Neuronal stem cell (in vitro differentiated cells): Measurements from ENCODE around the gene HNRNPA2B1.

ENCODE experiments used
- DNase-seq: peaks from one replicate; pipeline ENCODE4 v3.0.0-alpha.2; 2013; ENCODE audit warnings: low spot score
- H2AFZ ChIP-seq: one replicate; pipeline ENCODE4 v1.6.1; 2013; ENCODE audit warnings: mild to moderate bottlenecking, low read length, inconsistent platforms
- H2AK5ac ChIP-seq: 2 replicates; pipeline ENCODE4 v1.6.1; 2013; ENCODE audit warnings: low read depth, mild to moderate bottlenecking, inconsistent platforms, low read length, moderate library complexity, mixed read lengths
- H2BK120ac ChIP-seq: 2 replicates; pipeline ENCODE4 v1.6.1; 2013; ENCODE audit warnings: low read depth, mild to moderate bottlenecking, inconsistent platforms, low read length, moderate library complexity, mixed read lengths
- H2BK12ac ChIP-seq: one replicate; pipeline ENCODE4 v1.6.1; 2013; ENCODE audit warnings: low read length, inconsistent platforms
- H2BK15ac ChIP-seq: 2 replicates; pipeline ENCODE4 v1.6.1; 2013; ENCODE audit warnings: mild to moderate bottlenecking, low read length, inconsistent platforms, mixed read lengths
- H2BK5ac ChIP-seq: one replicate; pipeline ENCODE4 v1.6.1; 2013; ENCODE audit warnings: inconsistent platforms, mild to moderate bottlenecking, low read length, moderate library complexity
- H3K14ac ChIP-seq: one replicate; pipeline ENCODE4 v1.6.1; 2013; ENCODE audit warnings: low read length, inconsistent platforms
- H3K18ac ChIP-seq: 2 replicates; pipeline ENCODE4 v1.6.1; 2013; ENCODE audit warnings: low read length, inconsistent platforms
- H3K23ac ChIP-seq: 2 replicates; pipeline ENCODE4 v1.6.1; 2013; ENCODE audit warnings: low read depth, mild to moderate bottlenecking, mixed read lengths, low read length, inconsistent platforms; ENCODE audit not compliant: poor library complexity
- H3K27ac ChIP-seq: replicated peaks from 3 replicates; pipeline ENCODE4 v1.5.1; 2013; ENCODE audit warnings: low read length, inconsistent platforms
- H3K27me3 ChIP-seq, 3 experiments: 2 replicates each; pipeline ENCODE4 v1.6.1; 2013; ENCODE audit warnings: low read length in 3 of 3, mild to moderate bottlenecking in 2 of 3, inconsistent platforms in 1 of 3, low read depth in 1 of 3, mixed read lengths in 1 of 3, moderate library complexity in 1 of 3; ENCODE audit not compliant: control insufficient read depth in 3 of 3, insufficient read depth in 3 of 3
- H3K36me3 ChIP-seq, 2 donors: replicated peaks in 1 of 2; 2 replicates each; pipeline ENCODE4 v1.6.1; 2013; ENCODE audit warnings: low read length in 2 of 2; ENCODE audit not compliant: control insufficient read depth in 2 of 2, insufficient read depth in 2 of 2
- H3K4ac ChIP-seq: 2 replicates; pipeline ENCODE4 v1.6.1; 2013; ENCODE audit warnings: inconsistent platforms, mild to moderate bottlenecking, low read length, moderate library complexity
- H3K4me1 ChIP-seq, 2 donors: 1 replicate in 1 of 2; 2 replicates in 1 of 2; pipeline ENCODE4 v1.6.1; 2013; ENCODE audit warnings: low read length in 2 of 2, low read depth in 1 of 2; ENCODE audit not compliant: control insufficient read depth in 2 of 2, insufficient read depth in 1 of 2
- H3K4me2 ChIP-seq: one replicate; pipeline ENCODE4 v1.6.1; 2013; ENCODE audit warnings: mild to moderate bottlenecking, low read length, inconsistent platforms; ENCODE audit not compliant: insufficient read depth, poor library complexity, severe bottlenecking
- H3K4me3 ChIP-seq, 2 donors: 2 replicates each; pipeline ENCODE4 v1.5.1; 2013; ENCODE audit warnings: low read length in 2 of 2, mild to moderate bottlenecking in 2 of 2, inconsistent platforms in 1 of 2, moderate library complexity in 1 of 2
- H3K79me1 ChIP-seq: one replicate; pipeline ENCODE4 v1.6.1; 2013; ENCODE audit warnings: low read depth, mild to moderate bottlenecking, inconsistent platforms, low read length, moderate library complexity
- H3K9ac ChIP-seq: one replicate; pipeline ENCODE4 v1.6.1; 2013; ENCODE audit warnings: mild to moderate bottlenecking, low read depth, low read length, inconsistent platforms; ENCODE audit not compliant: poor library complexity
- H3K9me3 ChIP-seq, 2 donors: replicated peaks in 1 of 2; 2 replicates each; pipeline versions ENCODE3 to v1.6.1; 2013; ENCODE audit warnings: low read length in 2 of 2, mild to moderate bottlenecking in 2 of 2, inconsistent platforms in 1 of 2, low read depth in 1 of 2, mixed read lengths in 1 of 2, moderate library complexity in 1 of 2; ENCODE audit not compliant: control insufficient read depth in 2 of 2, insufficient read depth in 1 of 2
- H4K8ac ChIP-seq: one replicate; pipeline ENCODE4 v1.6.1; 2013; ENCODE audit warnings: low read depth, mild to moderate bottlenecking, inconsistent platforms, low read length, moderate library complexity
- H4K91ac ChIP-seq: one replicate; pipeline ENCODE4 v1.6.1; 2013; ENCODE audit warnings: low read length, low read depth, mild to moderate bottlenecking, inconsistent platforms; ENCODE audit not compliant: poor library complexity
- WGBS, 2 donors: extraction: QIAGEN DNeasy Blood & Tissue Kit; methylation state at CpG; one replicate each; pipeline ENCODE4 v1.1.7; 2013; ENCODE audit warnings: missing lambda C conversion rate in 2 of 2, mixed read lengths in 1 of 2; ENCODE audit not compliant: insufficient read length in 2 of 2, insufficient replicate concordance in 1 of 2; ENCODE audit errors: extremely low coverage in 2 of 2; 5-methylcytosine and 5-hydroxymethylcytosine counted together

Gene HNRNPA2B1

DNA sequence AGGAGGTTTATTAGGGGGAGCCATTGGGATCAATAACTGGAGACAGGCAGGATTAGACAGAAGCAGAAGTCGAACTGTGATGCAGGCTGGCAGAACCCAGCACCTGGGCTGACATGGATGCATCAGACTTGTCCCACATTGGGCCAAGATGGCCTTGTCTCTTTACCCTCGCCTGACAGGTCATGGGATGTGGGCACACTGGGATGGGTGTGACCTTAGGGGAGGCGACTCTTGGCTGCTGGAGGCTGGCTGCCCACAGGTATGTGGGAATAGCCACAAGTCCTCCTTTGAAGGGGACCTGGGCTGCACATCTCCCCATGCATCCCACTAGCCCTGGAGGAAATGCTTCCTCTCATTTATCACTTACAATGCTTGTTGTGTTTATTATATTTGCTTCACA lies 31.3 kb downstream of the HNRNPA2B1 start:
- no peaks in the 10 kb centered on the region for H3K27me3 ChIP-seq
- H4K8ac ChIP-seq, result no peak overlapping the region
- H3K4ac ChIP-seq, result no peak overlapping the region
- no peak for DNase-seq
- WGBS, 2 donors, result no CpG with 5 or more reads among the region's 3 CpGs
- H3K79me1 ChIP-seq, result no peaks in the 10 kb centered on the region
- H3K23ac ChIP-seq, result peak overlapping the region; percentile 65
- H3K18ac ChIP-seq, result no peak overlapping the region
- no peak overlapping the region for H3K4me3 ChIP-seq
- peak overlapping the region; percentile 37 for H2AK5ac ChIP-seq
- no peak overlapping the region for H4K91ac ChIP-seq
- no peak overlapping the region for H3K14ac ChIP-seq
- peaks cover 0 to 2% of the 10 kb centered on the region in 2 donors for H3K4me1 ChIP-seq
- no peak overlapping the region for H2BK5ac ChIP-seq
- H3K9me3 ChIP-seq, result no peaks in the 10 kb centered on the region
- H2BK15ac ChIP-seq, result no peak overlapping the region
- H2BK12ac ChIP-seq, result no peak overlapping the region
- H3K9ac ChIP-seq, result no peak overlapping the region
- H2AFZ ChIP-seq, result no peak overlapping the region
- H3K36me3 ChIP-seq, result no peaks in the 10 kb centered on the region
- H3K4me2 ChIP-seq, result no peak overlapping the region
- H3K27ac ChIP-seq, result no peak overlapping the region
- H2BK120ac ChIP-seq, result no peak overlapping the region

DNA sequence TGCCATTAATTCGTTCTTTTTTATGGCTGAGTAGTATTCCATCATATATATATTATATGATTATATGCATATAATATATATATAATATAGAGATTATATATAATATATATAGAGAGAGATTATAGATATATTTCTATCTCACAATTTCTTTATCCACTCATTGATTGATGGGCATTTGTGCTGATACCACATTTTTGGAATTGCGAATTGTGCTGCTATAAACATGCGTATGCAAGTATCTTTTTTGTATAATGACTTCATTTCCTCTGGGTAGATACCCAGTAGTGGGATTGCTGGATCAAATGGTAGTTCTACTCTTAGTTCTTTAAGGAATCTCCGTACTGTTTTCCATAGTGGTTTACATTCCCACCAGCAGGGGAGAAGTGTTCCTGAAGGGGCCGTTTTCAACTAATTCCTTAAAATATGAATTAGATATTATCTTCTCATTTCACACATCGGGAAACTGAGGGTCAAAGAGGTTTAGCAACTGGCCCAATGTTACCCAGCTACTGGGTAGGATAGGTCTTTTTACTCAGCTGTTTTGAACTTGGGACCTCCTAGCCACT lies 32.0 kb downstream of the HNRNPA2B1 start:
- H2BK5ac ChIP-seq, result no peak overlapping the region
- no CpG with 5 or more reads among the region's 6 CpGs for WGBS, 2 donors
- no peak overlapping the region for H4K8ac ChIP-seq
- H3K18ac ChIP-seq, result no peak overlapping the region
- no peak overlapping the region for H3K14ac ChIP-seq
- H3K27ac ChIP-seq, result no peak overlapping the region
- H3K4me1 ChIP-seq, result peaks cover 0 to 2% of the 10 kb centered on the region in 2 donors
- H2BK15ac ChIP-seq, result no peak overlapping the region
- H3K9me3 ChIP-seq, result no peaks in the 10 kb centered on the region
- no peaks in the 10 kb centered on the region for H3K79me1 ChIP-seq
- H2AK5ac ChIP-seq, result no peak overlapping the region
- no peak overlapping the region for H2BK12ac ChIP-seq
- H3K9ac ChIP-seq, result no peak overlapping the region
- no peaks in the 10 kb centered on the region for H3K27me3 ChIP-seq
- H3K4me3 ChIP-seq, result no peak overlapping the region
- no peak overlapping the region for H4K91ac ChIP-seq
- no peak overlapping the region for H3K4me2 ChIP-seq
- H2AFZ ChIP-seq, result no peak overlapping the region
- no peaks in the 10 kb centered on the region for H3K36me3 ChIP-seq
- no peak overlapping the region for H2BK120ac ChIP-seq
- no peak overlapping the region for H3K4ac ChIP-seq
- no peak for DNase-seq
- H3K23ac ChIP-seq, result no peak overlapping the region

DNA sequence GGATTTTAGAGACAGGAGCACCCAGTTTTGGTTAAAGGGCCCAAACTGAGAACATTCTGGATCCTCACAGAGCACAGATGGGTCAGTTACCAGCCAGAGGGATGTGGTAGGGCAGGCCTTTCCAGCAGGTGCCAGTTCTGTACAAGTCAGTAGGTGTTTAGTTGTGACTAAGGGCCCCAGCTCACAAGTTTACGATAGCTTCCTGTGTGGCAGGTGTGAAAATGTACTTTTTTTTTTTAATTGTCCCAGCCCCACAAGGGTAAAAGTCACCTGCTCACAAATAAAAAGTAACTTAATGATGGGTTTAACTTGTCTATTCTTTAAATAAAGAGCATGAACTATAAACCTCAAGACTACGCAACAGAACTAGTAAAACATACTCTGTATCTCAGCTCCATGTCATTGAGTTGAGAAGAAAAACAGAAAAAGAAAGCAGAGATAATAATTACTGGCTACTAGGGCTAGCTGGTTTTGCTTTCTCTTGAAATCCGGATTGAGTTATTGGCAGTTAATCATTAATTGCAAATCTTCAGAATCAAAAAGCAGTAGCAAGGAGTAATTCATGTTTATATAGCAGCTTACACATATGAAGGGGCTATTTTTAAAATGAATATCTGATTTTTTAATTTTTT lies 33.1 kb downstream of the HNRNPA2B1 start:
- H3K36me3 ChIP-seq, result no peaks in the 10 kb centered on the region
- H4K8ac ChIP-seq, result no peak overlapping the region
- H3K27me3 ChIP-seq, result no peaks in the 10 kb centered on the region
- H2BK12ac ChIP-seq, result no peak overlapping the region
- no peak overlapping the region for H2BK5ac ChIP-seq
- no peak overlapping the region for H3K9ac ChIP-seq
- H3K14ac ChIP-seq, result no peak overlapping the region
- H3K18ac ChIP-seq, result no peak overlapping the region
- H3K4ac ChIP-seq, result no peak overlapping the region
- no peak overlapping the region for H4K91ac ChIP-seq
- H3K79me1 ChIP-seq, result no peaks in the 10 kb centered on the region
- no peak overlapping the region for H3K27ac ChIP-seq
- no peak overlapping the region for H2BK120ac ChIP-seq
- H3K23ac ChIP-seq, result no peak overlapping the region
- H2AFZ ChIP-seq, result no peak overlapping the region
- no peak overlapping the region for H2BK15ac ChIP-seq
- no CpG with 5 or more reads among the region's 3 CpGs for WGBS, 2 donors
- H3K9me3 ChIP-seq, result no peaks in the 10 kb centered on the region
- H2AK5ac ChIP-seq, result no peak overlapping the region
- no peak overlapping the region for H3K4me2 ChIP-seq
- no peak overlapping the region for H3K4me3 ChIP-seq
- DNase-seq, result no peak
- H3K4me1 ChIP-seq, result peaks cover 0 to 2% of the 10 kb centered on the region in 2 donors

DNA sequence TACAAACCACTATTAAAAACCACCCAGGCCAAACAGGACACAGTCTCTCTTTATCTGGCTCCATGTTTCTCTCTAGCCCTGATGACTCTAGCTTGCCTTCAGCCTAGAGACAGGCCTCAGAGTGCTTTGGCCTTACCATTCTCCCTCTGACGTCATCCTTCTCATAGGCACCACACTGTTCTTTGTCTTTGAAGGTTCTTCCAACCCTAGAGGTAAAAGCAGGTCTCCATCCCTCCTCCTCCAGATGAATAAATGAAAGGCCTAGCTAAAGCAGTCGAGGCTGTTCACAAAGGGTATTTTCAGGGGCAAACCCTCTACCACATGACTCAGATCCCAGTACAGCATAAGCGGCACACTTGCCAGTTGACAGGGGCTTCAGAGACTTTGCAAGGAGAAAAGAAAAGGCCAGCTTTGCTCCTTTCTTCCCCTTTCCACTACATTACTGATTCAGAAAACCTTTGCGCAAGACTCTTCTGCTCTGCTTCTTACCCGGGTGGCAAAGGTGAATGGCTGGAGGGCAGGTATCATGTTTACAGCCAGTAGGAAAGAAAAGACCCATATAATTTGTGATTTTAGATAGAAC lies 33.8 kb downstream of the HNRNPA2B1 start:
- no peak overlapping the region for H2BK120ac ChIP-seq
- no peak overlapping the region for H4K91ac ChIP-seq
- H3K4me2 ChIP-seq, result no peak overlapping the region
- H3K18ac ChIP-seq, result no peak overlapping the region
- no peaks in the 10 kb centered on the region for H3K79me1 ChIP-seq
- H2AK5ac ChIP-seq, result no peak overlapping the region
- no peaks in the 10 kb centered on the region for H3K36me3 ChIP-seq
- H3K9ac ChIP-seq, result no peak overlapping the region
- H3K4ac ChIP-seq, result no peak overlapping the region
- no peaks in the 10 kb centered on the region for H3K27me3 ChIP-seq
- no peak overlapping the region for H3K27ac ChIP-seq
- no peak overlapping the region for H2BK15ac ChIP-seq
- peaks cover 0 to 2% of the 10 kb centered on the region in 2 donors for H3K4me1 ChIP-seq
- no peak overlapping the region for H3K23ac ChIP-seq
- no peak overlapping the region for H3K14ac ChIP-seq
- H2AFZ ChIP-seq, result no peak overlapping the region
- H3K4me3 ChIP-seq, result no peak overlapping the region
- WGBS, 2 donors, result no CpG with 5 or more reads among the region's 5 CpGs
- H2BK12ac ChIP-seq, result no peak overlapping the region
- no peak for DNase-seq
- H4K8ac ChIP-seq, result no peak overlapping the region
- no peak overlapping the region for H2BK5ac ChIP-seq
- H3K9me3 ChIP-seq, result no peaks in the 10 kb centered on the region
